Measurements from ENCODE around the gene C1QTNF12.

C1QTNF12 gene

GRCh38 chr1:1286313-1287261, 40.1 kb upstream of the C1QTNF12 start:
- Mint-ChIP-seq H3K9me3 (no peaks in the 10 kb centered on the region), H3K4me1 (peaks cover 4% of the 10 kb centered on the region), H3K4me3 (no peak overlapping the region)

DNA sequence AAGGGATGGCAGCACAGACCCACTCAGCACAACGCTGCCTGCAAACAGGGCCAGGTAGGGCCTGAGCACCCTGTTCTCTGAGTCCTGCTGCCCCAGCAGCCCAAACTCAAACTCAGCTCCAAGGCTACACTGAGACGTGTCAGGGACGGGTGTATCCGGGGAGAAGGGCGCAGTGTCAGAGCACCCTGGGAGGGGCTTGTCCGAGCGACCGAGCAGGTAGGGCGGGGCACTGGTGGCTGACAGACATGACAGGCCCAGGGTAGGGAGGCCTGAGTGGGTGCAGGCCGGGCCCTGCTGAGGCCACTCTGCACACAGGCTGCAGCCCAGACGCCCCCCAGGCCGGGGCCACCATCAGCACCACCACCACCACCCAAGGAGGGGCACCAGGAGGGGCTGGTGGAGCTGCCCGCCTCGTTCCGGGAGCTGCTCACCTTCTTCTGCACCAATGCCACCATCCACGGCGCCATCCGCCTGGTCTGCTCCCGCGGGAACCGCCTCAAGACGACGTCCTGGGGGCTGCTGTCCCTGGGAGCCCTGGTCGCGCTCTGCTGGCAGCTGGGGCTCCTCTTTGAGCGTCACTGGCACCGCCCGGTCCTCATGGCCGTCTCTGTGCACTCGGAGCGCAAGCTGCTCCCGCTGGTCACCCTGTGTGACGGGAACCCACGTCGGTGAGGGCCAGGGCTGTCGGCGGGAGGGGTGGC, 39.2 kb upstream of the C1QTNF12 start:
- peaks cover 6% of the 10 kb centered on the region for H3K27me3 Mint-ChIP-seq (ENCODE audit: low read depth)
- TF ChIP-seq, protein P1, sequence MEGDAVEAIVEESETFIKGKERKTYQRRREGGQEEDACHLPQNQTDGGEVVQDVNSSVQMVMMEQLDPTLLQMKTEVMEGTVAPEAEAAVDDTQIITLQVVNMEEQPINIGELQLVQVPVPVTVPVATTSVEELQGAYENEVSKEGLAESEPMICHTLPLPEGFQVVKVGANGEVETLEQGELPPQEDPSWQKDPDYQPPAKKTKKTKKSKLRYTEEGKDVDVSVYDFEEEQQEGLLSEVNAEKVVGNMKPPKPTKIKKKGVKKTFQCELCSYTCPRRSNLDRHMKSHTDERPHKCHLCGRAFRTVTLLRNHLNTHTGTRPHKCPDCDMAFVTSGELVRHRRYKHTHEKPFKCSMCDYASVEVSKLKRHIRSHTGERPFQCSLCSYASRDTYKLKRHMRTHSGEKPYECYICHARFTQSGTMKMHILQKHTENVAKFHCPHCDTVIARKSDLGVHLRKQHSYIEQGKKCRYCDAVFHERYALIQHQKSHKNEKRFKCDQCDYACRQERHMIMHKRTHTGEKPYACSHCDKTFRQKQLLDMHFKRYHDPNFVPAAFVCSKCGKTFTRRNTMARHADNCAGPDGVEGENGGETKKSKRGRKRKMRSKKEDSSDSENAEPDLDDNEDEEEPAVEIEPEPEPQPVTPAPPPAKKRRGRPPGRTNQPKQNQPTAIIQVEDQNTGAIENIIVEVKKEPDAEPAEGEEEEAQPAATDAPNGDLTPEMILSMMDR (IDR thresholded peaks at IDR 0.05; ENCODE audit: unreplicated experiment in 3 of 3), result no peak
- H3K9me3 Mint-ChIP-seq, result no peaks in the 10 kb centered on the region
- no peak overlapping the region for H3K4me3 Mint-ChIP-seq
- no peak overlapping the region for H3K27ac Mint-ChIP-seq
- H3K36me3 Mint-ChIP-seq (ENCODE audit: low read depth), result no peaks in the 10 kb centered on the region
- peaks cover 4% of the 10 kb centered on the region for H3K4me1 Mint-ChIP-seq

More at GRCh38 chr1:1286313-1287261, 40.1 kb upstream of the C1QTNF12 start:
- no peak overlapping the region for H3K27ac Mint-ChIP-seq
- H3K27me3 Mint-ChIP-seq (ENCODE audit: low read depth), result peaks cover 6% of the 10 kb centered on the region
- TF ChIP-seq, protein P1 (IDR thresholded peaks at IDR 0.05; ENCODE audit: unreplicated experiment in 3 of 3), result no peak
- no peaks in the 10 kb centered on the region for H3K36me3 Mint-ChIP-seq (ENCODE audit: low read depth)

DNA sequence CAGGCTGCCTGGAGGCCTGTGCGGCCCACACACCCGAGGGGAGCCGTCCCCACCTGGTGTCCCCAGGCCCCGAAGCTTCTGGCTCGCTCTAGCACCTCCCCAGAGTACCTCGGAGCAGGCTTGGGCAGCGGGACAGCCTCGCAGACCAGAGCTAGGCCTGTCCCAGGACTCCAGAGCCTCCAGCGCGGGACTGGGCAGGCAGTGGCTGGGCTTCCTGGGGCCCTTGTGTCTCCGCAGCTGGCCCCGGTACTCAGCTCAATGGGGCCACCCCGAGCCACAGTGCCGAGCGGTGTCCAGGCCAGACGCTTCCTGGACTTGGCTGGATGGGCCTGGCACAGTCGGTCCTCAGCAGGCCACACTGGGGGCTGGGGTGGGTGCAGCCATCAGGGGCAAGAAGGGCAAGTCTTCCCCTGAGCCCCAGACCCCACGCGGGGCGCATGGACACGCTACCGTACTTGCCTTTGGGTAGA, 38.6 kb upstream of the C1QTNF12 start:
- Mint-ChIP-seq H3K4me1 (peaks cover 4% of the 10 kb centered on the region), H3K27ac (no peak overlapping the region), H3K4me3 (no peak overlapping the region), H3K36me3 (ENCODE audit: low read depth) (no peaks in the 10 kb centered on the region), H3K9me3 (no peaks in the 10 kb centered on the region), H3K27me3 (ENCODE audit: low read depth) (peaks cover 6% of the 10 kb centered on the region)
- TF ChIP-seq, protein P1 (IDR thresholded peaks at IDR 0.05; ENCODE audit: unreplicated experiment in 3 of 3), result no peak

- Mint-ChIP-seq H3K27me3 (ENCODE audit: low read depth) (peaks cover 6% of the 10 kb centered on the region), H3K4me3 (no peak overlapping the region), H3K9me3 (no peaks in the 10 kb centered on the region), H3K27ac (no peak overlapping the region), H3K4me1 (peaks cover 4% of the 10 kb centered on the region), H3K36me3 (ENCODE audit: low read depth) (no peaks in the 10 kb centered on the region)
- TF ChIP-seq, protein P1 (IDR thresholded peaks at IDR 0.05; ENCODE audit: unreplicated experiment in 3 of 3), result no peak
Measured at GRCh38 chr1:1284221-1285101, 37.9 kb upstream of the C1QTNF12 start.

DNA sequence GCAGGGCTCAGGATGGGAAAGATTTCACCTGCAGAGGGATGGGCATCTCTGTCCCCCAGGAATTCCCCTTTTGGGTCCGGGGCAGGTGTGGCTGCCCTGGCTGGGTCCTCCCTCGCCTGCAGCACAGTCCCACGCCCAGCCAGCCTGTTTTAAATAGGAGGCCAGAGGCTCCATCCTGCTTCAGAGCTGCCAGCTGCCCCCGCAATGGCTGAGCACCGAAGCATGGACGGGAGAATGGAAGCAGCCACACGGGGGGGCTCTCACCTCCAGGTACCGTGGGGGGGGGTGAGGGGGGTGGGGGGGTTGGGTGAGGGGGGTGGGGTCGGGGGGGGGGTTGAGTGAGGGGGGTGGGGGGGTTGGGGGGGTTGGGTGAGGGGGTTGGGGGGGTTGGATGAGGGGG, 37.3 kb upstream of the C1QTNF12 start:
- H3K9me3 Mint-ChIP-seq, result no peaks in the 10 kb centered on the region
- H3K27ac Mint-ChIP-seq, result no peak overlapping the region

More for the DNA sequence above, 37.3 kb upstream of the C1QTNF12 start:
- H3K36me3 Mint-ChIP-seq (ENCODE audit: low read depth), result no peaks in the 10 kb centered on the region
- H3K27me3 Mint-ChIP-seq (ENCODE audit: low read depth), result peaks cover 6% of the 10 kb centered on the region
- TF ChIP-seq, protein P1 (IDR thresholded peaks at IDR 0.05; ENCODE audit: unreplicated experiment in 3 of 3), result no peak
- no peak overlapping the region for H3K4me3 Mint-ChIP-seq
- H3K4me1 Mint-ChIP-seq, result peaks cover 4% of the 10 kb centered on the region

All from nephron (organoid).